Testis (tissue), 2 donors: ENCODE results near the gene CELF4.

Experiments used
- CTCF ChIP-seq, 3 experiments: fragments of 450-650 bp in 2 of 3; fragments of 200-600 bp in 1 of 3; sonication (generic) in 1 of 3; IDR thresholded peaks; one replicate each; pipeline ENCODE4 v1.5.1; 2016 to 2019; ENCODE audit warnings: antibody characterized with exemption in 3 of 3, mild to moderate bottlenecking in 2 of 3, moderate library complexity in 1 of 3
- POLR2A ChIP-seq: fragments of 450-650 bp; IDR thresholded peaks from one replicate; pipeline ENCODE4 v1.6.1; 2017; ENCODE audit warnings: antibody characterized with exemption, mild to moderate bottlenecking, moderate library complexity

- TF ChIP-seq CTCF (IDR thresholded peaks at IDR 0.05) (no peak), POLR2A (no peak)
Measured at GRCh38 chr18:37304012-37304680, 261.5 kb downstream of the CELF4 start.
